ENCODE data around the gene SLC1A1.

SLC1A1 gene

GRCh38 chr9:4567601-4568000 is 77.3 kb downstream of the SLC1A1 start:
- H3K4me3 ChIP-seq (ENCODE audit: low read length), result no peak overlapping the region
- no peak for TF ChIP-seq ZNF274 (IDR thresholded peaks at IDR 0.05; ENCODE audit: low read depth, low read length)

GRCh38 chr9:4569101-4569500 is 78.8 kb downstream of the SLC1A1 start:
- TF ChIP-seq ZNF274 (IDR thresholded peaks at IDR 0.05; ENCODE audit: low read depth, low read length), result no peak
- H3K4me3 ChIP-seq (ENCODE audit: low read length), result no peak overlapping the region

DNA sequence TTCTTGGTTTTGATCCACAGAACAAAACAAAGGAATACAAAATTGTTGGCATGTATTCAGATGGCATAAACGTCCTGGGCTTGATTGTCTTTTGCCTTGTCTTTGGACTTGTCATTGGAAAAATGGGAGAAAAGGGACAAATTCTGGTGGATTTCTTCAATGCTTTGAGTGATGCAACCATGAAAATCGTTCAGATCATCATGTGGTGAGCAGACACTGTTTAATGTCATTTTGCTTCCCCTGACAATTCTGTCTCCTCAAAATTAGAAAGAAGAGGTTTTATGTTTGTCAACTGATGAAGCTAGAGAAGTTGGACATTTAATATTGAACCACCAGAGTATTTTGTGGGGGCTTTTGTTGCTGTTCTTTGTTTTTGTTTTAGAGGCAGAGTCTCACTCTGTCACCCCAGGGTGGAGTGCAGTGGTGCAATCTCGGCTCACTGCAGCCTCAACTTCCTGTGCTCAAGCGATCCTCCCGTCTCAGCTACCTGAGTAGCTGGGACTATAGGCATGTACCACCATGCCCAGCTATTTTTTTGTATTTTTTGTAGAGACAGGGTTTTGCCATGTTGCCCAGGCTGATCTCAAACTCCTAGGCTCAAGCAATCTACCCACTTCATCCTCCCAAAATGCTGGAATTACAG is 82.0 kb downstream of the SLC1A1 start:
- H3K4me3 ChIP-seq (ENCODE audit: low read length), result no peak overlapping the region
- TF ChIP-seq ZNF274 (IDR thresholded peaks at IDR 0.05; ENCODE audit: low read depth, low read length), result no peak

DNA sequence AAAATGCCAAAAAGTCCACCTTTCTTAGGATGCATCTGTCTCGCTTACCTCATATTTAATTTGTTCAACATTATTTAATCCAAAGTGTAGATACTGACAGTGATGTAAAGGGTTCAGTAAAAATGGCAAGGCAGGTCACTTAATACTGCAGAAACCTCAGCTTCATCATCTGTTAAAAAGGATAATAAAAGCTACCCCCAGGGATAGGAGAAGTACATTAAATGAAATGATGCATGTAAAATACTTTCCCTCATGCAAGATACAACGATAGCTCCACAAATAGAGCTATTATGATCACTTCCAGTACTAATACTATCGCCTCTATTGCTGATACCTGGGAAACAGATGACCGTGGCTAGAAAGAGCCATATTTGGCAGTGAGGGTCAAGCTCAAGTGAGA is 82.9 kb downstream of the SLC1A1 start:
- no peak for TF ChIP-seq ZNF274 (IDR thresholded peaks at IDR 0.05; ENCODE audit: low read depth, low read length)
- no peak overlapping the region for H3K4me3 ChIP-seq (ENCODE audit: low read length)

- H3K4me3 ChIP-seq (ENCODE audit: low read length), result no peak overlapping the region
- no peak for TF ChIP-seq ZNF274 (IDR thresholded peaks at IDR 0.05; ENCODE audit: low read depth, low read length)
Observed at GRCh38 chr9:4573634-4574389, 83.5 kb downstream of the SLC1A1 start.

GRCh38 chr9:4574657-4575243 is 84.5 kb downstream of the SLC1A1 start:
- no peak overlapping the region for H3K4me3 ChIP-seq (ENCODE audit: low read length)
- no peak for TF ChIP-seq ZNF274 (IDR thresholded peaks at IDR 0.05; ENCODE audit: low read depth, low read length)

- no peak for TF ChIP-seq ZNF274 (IDR thresholded peaks at IDR 0.05; ENCODE audit: low read depth, low read length)
- H3K4me3 ChIP-seq (ENCODE audit: low read length), result no peak overlapping the region
Observed at GRCh38 chr9:4575997-4576396, 85.7 kb downstream of the SLC1A1 start.

DNA sequence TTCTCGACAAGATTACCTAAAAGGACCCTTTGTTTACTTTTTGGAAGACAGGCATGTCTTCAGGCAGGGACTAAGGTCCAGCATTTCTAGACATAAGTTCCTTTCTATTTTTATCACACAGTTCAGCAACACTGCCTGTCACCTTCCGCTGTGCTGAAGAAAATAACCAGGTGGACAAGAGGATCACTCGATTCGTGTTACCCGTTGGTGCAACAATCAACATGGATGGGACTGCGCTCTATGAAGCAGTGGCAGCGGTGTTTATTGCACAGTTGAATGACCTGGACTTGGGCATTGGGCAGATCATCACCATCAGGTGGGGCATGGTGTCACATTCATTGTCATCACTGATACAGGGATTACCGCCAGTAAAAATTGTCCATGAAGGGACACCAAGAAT is 86.2 kb downstream of the SLC1A1 start:
- TF ChIP-seq ZNF274 (IDR thresholded peaks at IDR 0.05; ENCODE audit: low read depth, low read length), result no peak
- no peak overlapping the region for H3K4me3 ChIP-seq (ENCODE audit: low read length)

DNA sequence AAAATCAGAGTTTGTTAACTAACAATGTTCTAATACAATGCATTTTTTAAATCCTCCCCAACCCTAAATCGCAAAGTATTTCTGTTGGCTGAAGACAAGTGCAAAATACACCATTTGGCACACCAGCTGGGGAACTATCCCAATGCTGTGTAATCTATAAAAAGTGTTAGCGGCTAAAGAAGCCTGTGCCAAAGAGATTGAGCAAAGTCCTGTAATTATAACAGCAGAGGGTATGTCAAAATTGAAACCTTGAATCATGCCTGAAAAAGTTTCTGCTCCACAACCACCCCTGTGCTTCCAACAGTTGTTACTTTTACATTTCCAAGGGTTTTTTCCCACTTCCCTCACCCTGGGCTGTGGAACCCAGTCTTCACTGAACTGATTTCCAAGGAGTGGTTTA is 88.7 kb downstream of the SLC1A1 start:
- TF ChIP-seq ZNF274 (IDR thresholded peaks at IDR 0.05; ENCODE audit: low read depth, low read length), result no peak
- H3K4me3 ChIP-seq (ENCODE audit: low read length), result no peak overlapping the region

GRCh38 chr9:4581035-4581760 is 90.9 kb downstream of the SLC1A1 start:
- no peak for TF ChIP-seq ZNF274 (IDR thresholded peaks at IDR 0.05; ENCODE audit: low read depth, low read length)
- no peak overlapping the region for H3K4me3 ChIP-seq (ENCODE audit: low read length)

DNA sequence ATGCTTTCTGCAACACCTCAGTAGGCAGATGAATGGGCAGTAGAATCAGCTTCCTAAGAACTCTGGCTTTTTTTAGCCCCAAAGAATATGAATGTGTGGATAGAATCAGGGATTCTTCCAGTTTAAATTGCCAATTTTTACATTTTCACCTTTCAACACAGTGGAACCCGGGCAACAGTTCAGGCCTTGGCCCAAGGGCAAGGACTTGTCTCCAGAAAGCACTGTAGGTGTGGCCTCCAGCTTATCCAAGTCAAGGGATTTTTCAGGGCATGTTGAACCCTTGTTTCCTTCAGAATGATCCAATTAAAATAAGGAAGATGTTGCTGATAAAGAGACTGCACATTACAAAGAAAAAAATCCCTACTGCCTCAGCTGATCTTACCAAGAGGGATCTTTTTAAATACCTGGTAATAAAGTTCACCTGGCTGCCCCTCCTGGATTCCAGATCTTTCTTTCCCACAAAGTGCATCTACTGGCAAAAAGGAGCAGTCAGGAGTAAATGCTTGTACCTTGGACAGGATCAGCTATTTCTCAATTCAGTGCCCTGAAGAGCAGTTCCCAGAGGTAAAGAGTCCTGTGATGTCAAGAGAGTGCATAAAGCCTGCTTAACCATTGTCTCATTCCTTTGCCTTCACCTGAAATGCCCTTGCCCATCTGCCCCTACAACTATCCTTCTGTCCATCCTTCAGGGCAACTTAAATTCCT is 91.7 kb downstream of the SLC1A1 start:
- no peak for TF ChIP-seq ZNF274 (IDR thresholded peaks at IDR 0.05; ENCODE audit: low read depth, low read length)

DNA sequence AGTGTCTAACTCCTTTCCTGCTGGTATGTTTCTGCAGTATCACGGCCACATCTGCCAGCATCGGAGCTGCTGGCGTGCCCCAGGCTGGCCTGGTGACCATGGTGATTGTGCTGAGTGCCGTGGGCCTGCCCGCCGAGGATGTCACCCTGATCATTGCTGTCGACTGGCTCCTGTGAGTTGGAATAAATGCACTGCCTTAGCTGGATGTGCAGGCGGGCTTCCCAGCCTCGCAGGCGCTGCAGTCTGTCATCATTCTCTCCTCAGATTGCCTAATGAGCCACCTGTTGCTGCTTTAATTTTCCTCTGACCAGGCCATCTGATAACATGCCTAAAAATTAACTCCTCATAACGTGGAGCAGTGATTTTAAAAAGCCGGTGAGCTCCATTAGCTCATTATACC is 92.7 kb downstream of the SLC1A1 start:
- H3K4me3 ChIP-seq (ENCODE audit: low read length), result no peak overlapping the region
- TF ChIP-seq ZNF274 (IDR thresholded peaks at IDR 0.05; ENCODE audit: low read depth, low read length), result no peak

More for the DNA sequence above, 91.7 kb downstream of the SLC1A1 start:
- H3K4me3 ChIP-seq (ENCODE audit: low read length), result no peak overlapping the region

GRCh38 chr9:4584636-4585035 is 94.4 kb downstream of the SLC1A1 start:
- no peak for TF ChIP-seq ZNF274 (IDR thresholded peaks at IDR 0.05; ENCODE audit: low read depth, low read length)

DNA sequence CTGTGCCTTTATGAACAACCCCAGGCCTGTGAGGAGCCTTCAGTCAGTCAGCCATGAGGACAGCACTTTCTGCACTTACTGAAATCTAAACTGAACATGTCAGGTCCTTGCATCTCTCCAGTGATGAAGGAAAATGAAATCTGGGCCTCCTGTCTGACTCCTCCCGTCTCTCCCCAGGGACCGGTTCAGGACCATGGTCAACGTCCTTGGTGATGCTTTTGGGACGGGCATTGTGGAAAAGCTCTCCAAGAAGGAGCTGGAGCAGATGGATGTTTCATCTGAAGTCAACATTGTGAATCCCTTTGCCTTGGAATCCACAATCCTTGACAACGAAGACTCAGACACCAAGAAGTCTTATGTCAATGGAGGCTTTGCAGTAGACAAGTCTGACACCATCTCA is 94.9 kb downstream of the SLC1A1 start:
- TF ChIP-seq ZNF274 (IDR thresholded peaks at IDR 0.05; ENCODE audit: low read depth, low read length), result no peak
- no peak overlapping the region for H3K4me3 ChIP-seq (ENCODE audit: low read length)

More at GRCh38 chr9:4584636-4585035, 94.4 kb downstream of the SLC1A1 start:
- H3K4me3 ChIP-seq (ENCODE audit: low read length), result no peak overlapping the region
